Esophagus muscularis mucosa (tissue), 4 donors: ENCODE measurements around the gene ZBTB8A.

Source experiments
- EP300 ChIP-seq: sonication (generic); formaldehyde crosslinking; IDR thresholded peaks from one replicate; pipeline ENCODE4 v1.6.1; 2017; ENCODE audit warnings: antibody characterized with exemption
- POLR2A ChIP-seq: fragments of 450-650 bp; IDR thresholded peaks from one replicate; pipeline ENCODE4 v1.6.1; 2017; ENCODE audit warnings: antibody characterized with exemption, moderate library complexity, mild to moderate bottlenecking, low read depth
- POLR2AphosphoS5 ChIP-seq, 2 donors: sonication (generic); formaldehyde crosslinking; IDR thresholded peaks; one replicate each; pipeline ENCODE4 v1.6.1; 2017; ENCODE audit warnings: antibody characterized with exemption in 2 of 2
- TF ChIP-seq, protein P1 (sequence below), 3 experiments: fragments of 200-600 bp in 2 of 3; fragments of 450-650 bp in 1 of 3; sonication (generic) in 2 of 3; IDR thresholded peaks; one replicate each; pipeline ENCODE4 v1.5.1; 2017 to 2019; ENCODE audit warnings: antibody characterized with exemption in 3 of 3, mild to moderate bottlenecking in 2 of 3, moderate library complexity in 1 of 3

DNA sequence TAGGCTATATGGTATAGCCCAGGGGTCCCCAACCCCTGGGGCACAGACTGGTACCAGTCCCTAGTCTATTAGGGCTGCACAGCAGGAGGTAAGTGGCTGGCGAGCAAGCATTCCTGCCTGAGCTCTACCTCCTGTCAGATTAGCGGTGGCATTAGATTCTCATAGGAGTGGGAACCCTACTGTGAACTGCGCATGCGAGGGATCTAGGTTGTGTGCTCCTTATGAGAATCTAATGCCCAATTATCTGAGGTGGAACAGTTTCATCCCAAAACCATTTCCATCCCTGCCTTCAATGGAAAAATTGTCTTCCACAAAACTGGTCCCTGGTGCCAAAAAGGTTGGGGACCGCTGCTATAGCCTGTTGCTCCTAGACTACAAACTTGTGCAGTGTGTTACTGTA is 22.8 kb upstream of the ZBTB8A start:
- TF ChIP-seq, protein P1, sequence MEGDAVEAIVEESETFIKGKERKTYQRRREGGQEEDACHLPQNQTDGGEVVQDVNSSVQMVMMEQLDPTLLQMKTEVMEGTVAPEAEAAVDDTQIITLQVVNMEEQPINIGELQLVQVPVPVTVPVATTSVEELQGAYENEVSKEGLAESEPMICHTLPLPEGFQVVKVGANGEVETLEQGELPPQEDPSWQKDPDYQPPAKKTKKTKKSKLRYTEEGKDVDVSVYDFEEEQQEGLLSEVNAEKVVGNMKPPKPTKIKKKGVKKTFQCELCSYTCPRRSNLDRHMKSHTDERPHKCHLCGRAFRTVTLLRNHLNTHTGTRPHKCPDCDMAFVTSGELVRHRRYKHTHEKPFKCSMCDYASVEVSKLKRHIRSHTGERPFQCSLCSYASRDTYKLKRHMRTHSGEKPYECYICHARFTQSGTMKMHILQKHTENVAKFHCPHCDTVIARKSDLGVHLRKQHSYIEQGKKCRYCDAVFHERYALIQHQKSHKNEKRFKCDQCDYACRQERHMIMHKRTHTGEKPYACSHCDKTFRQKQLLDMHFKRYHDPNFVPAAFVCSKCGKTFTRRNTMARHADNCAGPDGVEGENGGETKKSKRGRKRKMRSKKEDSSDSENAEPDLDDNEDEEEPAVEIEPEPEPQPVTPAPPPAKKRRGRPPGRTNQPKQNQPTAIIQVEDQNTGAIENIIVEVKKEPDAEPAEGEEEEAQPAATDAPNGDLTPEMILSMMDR (IDR thresholded peaks at IDR 0.05): no peak
- no peak for TF ChIP-seq EP300
- no peak for TF ChIP-seq POLR2AphosphoS5 (IDR thresholded peaks at IDR 0.05)
- no peak for TF ChIP-seq POLR2A
